Endothelial cell of umbilical vein (primary cell): ENCODE results near the gene MYOD1. TPM values are rescaled to one million over a fixed set of nuclear protein-coding genes. Genes with fewer than 3 reads are reported as not detected.

ENCODE experiments used
- BruUV-seq: library from RNA; stranded (reverse); fragments of 400-500 nt; replicated peaks from 2 replicates; lab custom pipeline; 2021; lab: Mats Ljungman, UMichigan
- CTCF ChIA-PET: fragments of 300-600, 350-600 bp; sonication (Branson Sonifier 250); formaldehyde crosslinking; loops from one replicate; lab custom pipeline; 2021; ENCODE audit warnings: antibody characterized with exemption, inconsistent platforms; lab: Charles Lee
- POLR2A ChIA-PET: fragments of 300-600, 350-600 bp; sonication (Branson Sonifier 250); formaldehyde crosslinking; loops from one replicate; lab custom pipeline; 2021; ENCODE audit warnings: antibody characterized with exemption, inconsistent platforms; lab: Charles Lee
- DNase-seq: peaks from one replicate; pipeline ENCODE4 v3.0.0-alpha.2; 2011; ENCODE audit warnings: low read depth, low spot score
- FAIRE-seq: peaks from 2 replicates; lab custom pipeline; 2011; peaks lifted over from hg19 to GRCh38; lab: Jason Lieb, UNC
- H2AFZ ChIP-seq: 2 replicates; pipeline ENCODE4 v1.6.0; 2012; ENCODE audit warnings: low read depth, low read length, control low read depth, inconsistent platforms
- H3K27ac ChIP-seq: 2 replicates; pipeline ENCODE4 v1.5.1; 2011; ENCODE audit warnings: low read depth, mild to moderate bottlenecking, control low read depth, low read length, moderate library complexity; ENCODE audit not compliant: insufficient read depth
- H3K27me3 ChIP-seq, 2 experiments: 2 replicates each; pipeline versions ENCODE4 v1.6.0 to v1.6.1; 2011; ENCODE audit warnings: low read length in 2 of 2, mixed read lengths in 1 of 2; ENCODE audit not compliant: control insufficient read depth in 2 of 2, insufficient read depth in 2 of 2
- H3K36me3 ChIP-seq, 2 experiments: 2 replicates in 1 of 2; 3 replicates in 1 of 2; pipeline ENCODE4 v1.5.1; 2011; ENCODE audit warnings: low read length in 2 of 2, mild to moderate bottlenecking in 1 of 2, moderate library complexity in 1 of 2; ENCODE audit not compliant: control insufficient read depth in 2 of 2, insufficient read depth in 2 of 2; ENCODE audit errors: extremely low read depth in 1 of 2
- H3K4me1 ChIP-seq: 3 replicates; pipeline ENCODE4 v1.5.1; 2011; ENCODE audit warnings: mild to moderate bottlenecking, low read length; ENCODE audit not compliant: control insufficient read depth, insufficient read depth; ENCODE audit errors: extremely low read depth
- H3K4me2 ChIP-seq: 2 replicates; pipeline ENCODE4 v1.6.1; 2011; ENCODE audit warnings: low read length, control low read depth, mixed read lengths; ENCODE audit not compliant: insufficient read depth
- H3K4me3 ChIP-seq, 3 experiments: fragments of 200-600 bp in 1 of 3; sonication (generic), shearing (Covaris generic) in 1 of 3; replicated peaks in 1 of 3; 2 replicates each; pipeline ENCODE4 v1.5.1; 2011 to 2016; ENCODE audit warnings: control low read depth in 3 of 3, low read length in 3 of 3, mild to moderate bottlenecking in 2 of 3, inconsistent platforms in 1 of 3, low read depth in 1 of 3, moderate library complexity in 1 of 3; ENCODE audit not compliant: insufficient read depth in 1 of 3
- H3K79me2 ChIP-seq: 2 replicates; pipeline ENCODE4 v1.6.0; 2012; ENCODE audit warnings: low read length, inconsistent platforms; ENCODE audit not compliant: control insufficient read depth, insufficient read depth
- H3K9ac ChIP-seq: replicated peaks from 2 replicates; pipeline ENCODE3; 2011; ENCODE audit warnings: low read length, control low read depth; ENCODE audit not compliant: insufficient read depth; ENCODE audit errors: extremely low read depth
- H3K9me1 ChIP-seq: replicated peaks from 3 replicates; pipeline ENCODE4 v1.6.0; 2011; ENCODE audit warnings: mild to moderate bottlenecking, low read length; ENCODE audit not compliant: control insufficient read depth, insufficient read depth; ENCODE audit errors: extremely low read depth
- H3K9me3 ChIP-seq: replicated peaks from 2 replicates; pipeline ENCODE4 v1.5.1; 2012; ENCODE audit warnings: low read length, inconsistent platforms; ENCODE audit not compliant: control insufficient read depth, insufficient read depth
- H4K20me1 ChIP-seq: replicated peaks from 2 replicates; pipeline ENCODE3; 2011; ENCODE audit warnings: mild to moderate bottlenecking, low read length; ENCODE audit not compliant: control insufficient read depth, insufficient read depth; ENCODE audit errors: extremely low read depth
- JUN ChIP-seq: IDR thresholded peaks from 2 replicates; pipeline ENCODE4 v1.6.1; 2011; ENCODE audit warnings: borderline replicate concordance, low read depth; ENCODE audit not compliant: insufficient read length, insufficient read depth
- dilution Hi-C: fragments of 300-500 bp; cut with MboI; formaldehyde crosslinking; loops from one replicate; pipeline ENCODE4 v1.15.0; 2019; ENCODE audit warnings: low sequenced_read_pairs; ENCODE audit not compliant: extremely low pct_ligation_motif_present
- intact Hi-C: fragments of 100-400 bp; cut with micrococcal nuclease; formaldehyde crosslinking; loops from one replicate; pipeline ENCODE4 v1.10.0; 2022
- polyA plus RNA-seq, 4 experiments: library from polyadenylated mRNA; depleted of rRNA in 3 of 4; stranded (reverse) in 3 of 4; unstranded in 1 of 4; fragments of >200 nt; gene quantifications; 2 replicates each; pipeline versions ENCODE4 v1.2.1 to v1.2.3, GENCODE V29; 2011 to 2012; ENCODE audit warnings: missing spikeins in 1 of 4
- total RNA-seq: library from RNA; stranded (reverse); gene quantifications from 2 replicates; pipeline ENCODE4 v1.2.3, GENCODE V29; 2021
- TF ChIP-seq, protein P1 (sequence below), 2 donors: IDR thresholded peaks; 1 replicate in 1 of 2; 2 replicates in 1 of 2; pipeline ENCODE4 v1.5.1; 2011; ENCODE audit warnings: low read length in 2 of 2, mild to moderate bottlenecking in 2 of 2, moderate library complexity in 2 of 2, control low read depth in 1 of 2, inconsistent platforms in 1 of 2, low read depth in 1 of 2; ENCODE audit not compliant: insufficient read depth in 1 of 2; ENCODE audit errors: extremely low read depth in 1 of 2

MYOD1 gene
- total and polyA plus RNA-seq, 2 donors (not counting 3 experiments of a cell fraction or from before 2014, with no cell fraction given) = not detected

DNA sequence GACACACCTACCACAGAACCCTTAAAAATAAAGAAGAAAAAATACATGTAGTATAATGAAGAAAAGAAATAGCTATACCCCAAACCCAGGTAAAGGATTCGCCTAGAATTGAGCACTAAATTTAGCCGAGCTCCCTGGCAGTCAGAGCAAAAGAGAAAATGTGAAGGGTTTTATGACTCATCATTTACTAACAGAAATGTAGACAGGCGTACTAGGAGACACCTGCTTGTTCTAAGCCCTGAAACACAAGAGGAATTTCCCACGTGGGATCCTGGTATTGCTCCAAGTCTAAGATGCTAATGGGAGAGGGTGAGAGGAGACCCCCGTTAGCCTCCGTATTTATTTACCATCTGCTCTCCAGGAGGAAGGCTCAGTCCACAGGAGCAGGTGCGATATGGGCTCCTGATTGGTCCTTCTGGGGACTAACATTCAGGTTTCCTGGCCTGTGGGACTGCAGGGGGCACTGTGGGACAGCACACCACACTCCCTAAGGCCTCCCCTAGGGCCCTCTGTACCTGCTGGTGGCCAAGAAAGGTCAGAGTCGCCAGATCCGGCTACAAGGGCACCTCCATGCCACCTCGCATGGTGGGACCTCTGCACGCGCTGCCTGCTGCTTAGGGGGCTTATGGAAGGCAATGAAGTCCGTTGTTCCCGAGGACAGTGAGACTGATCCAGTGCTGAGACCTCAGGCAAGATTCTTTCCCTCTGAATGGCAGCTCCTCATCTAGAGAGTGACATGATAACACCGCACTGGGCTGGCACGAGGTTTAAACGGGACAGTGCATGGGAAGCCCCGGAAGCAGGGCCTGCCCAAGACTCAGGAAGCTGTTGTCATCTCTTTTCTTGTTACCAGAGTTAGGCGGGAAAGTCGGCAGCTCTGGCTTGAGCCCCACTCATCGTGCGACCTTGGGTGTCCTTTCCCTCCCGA, 41.0 kb downstream of the MYOD1 start:
- TF ChIP-seq JUN = no peak
- TF ChIP-seq, protein P1, sequence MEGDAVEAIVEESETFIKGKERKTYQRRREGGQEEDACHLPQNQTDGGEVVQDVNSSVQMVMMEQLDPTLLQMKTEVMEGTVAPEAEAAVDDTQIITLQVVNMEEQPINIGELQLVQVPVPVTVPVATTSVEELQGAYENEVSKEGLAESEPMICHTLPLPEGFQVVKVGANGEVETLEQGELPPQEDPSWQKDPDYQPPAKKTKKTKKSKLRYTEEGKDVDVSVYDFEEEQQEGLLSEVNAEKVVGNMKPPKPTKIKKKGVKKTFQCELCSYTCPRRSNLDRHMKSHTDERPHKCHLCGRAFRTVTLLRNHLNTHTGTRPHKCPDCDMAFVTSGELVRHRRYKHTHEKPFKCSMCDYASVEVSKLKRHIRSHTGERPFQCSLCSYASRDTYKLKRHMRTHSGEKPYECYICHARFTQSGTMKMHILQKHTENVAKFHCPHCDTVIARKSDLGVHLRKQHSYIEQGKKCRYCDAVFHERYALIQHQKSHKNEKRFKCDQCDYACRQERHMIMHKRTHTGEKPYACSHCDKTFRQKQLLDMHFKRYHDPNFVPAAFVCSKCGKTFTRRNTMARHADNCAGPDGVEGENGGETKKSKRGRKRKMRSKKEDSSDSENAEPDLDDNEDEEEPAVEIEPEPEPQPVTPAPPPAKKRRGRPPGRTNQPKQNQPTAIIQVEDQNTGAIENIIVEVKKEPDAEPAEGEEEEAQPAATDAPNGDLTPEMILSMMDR (IDR thresholded peaks at IDR 0.05; ENCODE audit: extremely low read depth in 1 of 2, insufficient read depth in 1 of 2, low read depth in 1 of 2, low read length in 2 of 2) = peak; percentile 41 to 73
- no peak overlapping the region for H3K9ac ChIP-seq
- intact Hi-C loops (loop anchor here (1.0 kb wide), 3 partner anchors 146 to 218 kb away; no protein-coding TSS in a partner anchor), dilution Hi-C loops (no loop called here)
- H3K36me3 ChIP-seq = no peaks in the 10 kb centered on the region
- DNase-seq (peak; percentile 49), FAIRE-seq (no peak)
- H3K4me2 ChIP-seq = no peak overlapping the region
- ChIA-PET CTCF (interaction anchor here (1.2 to 4.8 kb wide), 6 partner anchors 13 to 221 kb away, joined by 4 to 74 read pairs (median 8); no protein-coding TSS in a partner anchor), POLR2A (no interaction called here)
- H3K4me1 ChIP-seq = no peaks in the 10 kb centered on the region
- H4K20me1 ChIP-seq = no peaks in the 10 kb centered on the region
- no peaks in the 10 kb centered on the region for H3K27me3 ChIP-seq
- BruUV-seq = no TSS peak
- H3K9me1 ChIP-seq = no peaks in the 10 kb centered on the region
- no peak overlapping the region for H3K4me3 ChIP-seq
- H3K9me3 ChIP-seq = no peaks in the 10 kb centered on the region
- no peaks in the 10 kb centered on the region for H3K79me2 ChIP-seq
- no peak overlapping the region for H2AFZ ChIP-seq
- H3K27ac ChIP-seq = no peak overlapping the region
